ENCODE measurements around the gene CTSA.

- no peak for TF ChIP-seq CTCF (conservative IDR thresholded peaks at IDR 0.05)
- TF ChIP-seq EZH2 (IDR thresholded peaks at IDR 0.05; ENCODE audit: low read depth), result no peak
These were observed 18.2 kb downstream of the CTSA start for GRCh38 chr20:45909336-45909808.

All from PC-9 (cell line).